Measurements from ENCODE around the gene NUP188. TPM values are rescaled to one million over a fixed set of nuclear protein-coding genes. Genes with fewer than 3 reads are reported as not detected.

Gene NUP188
- total RNA-seq, 1 donor: 30.0 TPM

DNA sequence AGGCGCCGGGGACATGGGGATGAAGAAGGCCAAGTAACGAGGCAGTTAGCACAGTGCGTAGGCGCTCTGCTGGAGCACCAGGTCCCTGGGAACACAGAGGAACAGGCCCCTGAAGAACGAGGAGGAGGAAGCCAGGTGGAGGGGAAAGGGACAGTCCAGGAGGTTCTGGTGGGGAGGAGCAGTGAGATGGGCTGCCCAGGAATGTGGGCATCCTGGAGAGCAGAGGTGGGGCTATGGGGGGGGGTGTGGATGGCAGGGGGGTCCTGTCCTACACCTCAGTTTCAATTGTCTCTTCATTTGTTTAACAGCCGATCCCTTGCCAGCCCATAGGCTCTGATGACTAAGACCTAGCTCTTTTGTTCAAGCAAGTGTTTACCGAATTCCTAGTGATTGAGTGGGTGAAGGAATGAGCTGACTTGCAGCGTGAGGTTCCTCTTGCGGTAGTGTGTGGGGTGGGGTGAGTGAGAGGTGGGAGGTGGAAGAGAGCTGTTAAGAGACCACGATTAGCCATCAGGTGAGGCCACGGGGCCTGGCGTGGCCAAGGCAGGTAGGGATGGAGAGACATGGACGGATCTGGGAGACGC, 35.1 kb upstream of the NUP188 start:
- Histone ChIP-seq H3K79me2 (ENCODE audit: insufficient read depth, low read length) (peaks cover 80% of the 10 kb centered on the region), H2AFZ (ENCODE audit: low read length) (no peak overlapping the region), H3K4me2 (ENCODE audit: insufficient read depth, low read length) (peak overlapping the region; percentile 67), H3K27me3 (ENCODE audit: insufficient read depth, low read length) (no peaks in the 10 kb centered on the region), H3K36me3 (ENCODE audit: insufficient read depth, low read length) (peaks cover 51% of the 10 kb centered on the region), H3K4me1 (ENCODE audit: insufficient read depth, low read length) (peaks cover 38% of the 10 kb centered on the region), H4K20me1 (ENCODE audit: insufficient read depth, low read length) (peaks cover 3% of the 10 kb centered on the region), H3K4me3 (ENCODE audit: insufficient read depth, low read length) (peak overlapping the region; percentile 38), H3K27ac (ENCODE audit: low read depth, low read length) (peak overlapping the region; percentile 62), H3K9me3 (ENCODE audit: low read depth, low read length) (no peaks in the 10 kb centered on the region)
- peak; percentile 99 for DNase-seq (ENCODE audit: insufficient read length, low spot score, missing footprints)
- TF ChIP-seq CTCF (IDR thresholded peaks at IDR 0.05; ENCODE audit: extremely low read depth, low read depth, low read length): no peak

DNA sequence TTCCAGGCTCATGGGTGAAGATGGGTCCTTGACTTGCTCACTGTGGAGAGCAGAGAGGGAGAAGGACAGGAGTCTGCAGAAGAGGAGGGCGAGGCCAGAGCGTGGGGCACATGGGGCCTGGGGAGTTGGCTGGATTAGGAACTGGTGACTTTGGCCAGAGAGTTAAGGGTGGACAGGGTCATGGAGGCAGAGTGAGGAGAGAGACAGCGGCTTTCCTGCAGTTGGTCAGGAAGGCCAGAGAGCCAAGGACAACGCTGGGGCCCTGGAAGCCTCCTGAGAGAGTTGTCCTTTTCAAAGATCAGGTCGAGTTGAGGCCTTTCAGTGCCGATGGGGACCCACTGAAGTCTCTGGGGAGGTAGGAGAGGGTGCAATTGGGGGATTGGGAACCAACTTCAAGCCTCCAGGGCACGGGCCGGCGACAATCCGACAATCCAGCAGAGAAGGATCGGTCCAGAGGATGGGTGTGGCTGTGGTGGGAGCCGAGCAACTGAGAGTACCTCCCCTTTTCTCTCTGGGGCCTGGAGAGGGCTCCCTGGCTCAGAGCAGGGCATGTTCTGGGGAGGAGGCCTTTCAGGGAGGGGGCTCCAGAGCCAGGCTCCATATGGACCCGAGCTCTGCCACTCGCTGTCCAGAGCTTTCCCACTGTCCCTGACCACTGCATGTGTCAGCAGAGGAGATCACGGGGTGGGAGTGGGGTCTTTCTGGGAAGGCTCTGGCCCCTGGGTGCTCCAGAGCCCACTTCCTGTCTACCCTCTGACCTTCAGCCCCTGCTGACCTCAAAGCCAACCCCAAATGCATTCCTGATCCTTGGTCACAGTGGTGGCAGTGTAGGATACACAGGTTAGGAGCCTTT, 34.2 kb upstream of the NUP188 start:
- Histone ChIP-seq H4K20me1 (ENCODE audit: insufficient read depth, low read length) (peaks cover 3% of the 10 kb centered on the region), H3K4me1 (ENCODE audit: insufficient read depth, low read length) (peaks cover 38% of the 10 kb centered on the region), H3K27ac (ENCODE audit: low read depth, low read length) (peak overlapping the region; percentile 62), H3K9me3 (ENCODE audit: low read depth, low read length) (no peaks in the 10 kb centered on the region), H3K4me3 (ENCODE audit: insufficient read depth, low read length) (peak overlapping the region; percentile 38), H3K36me3 (ENCODE audit: insufficient read depth, low read length) (peaks cover 51% of the 10 kb centered on the region), H3K27me3 (ENCODE audit: insufficient read depth, low read length) (no peaks in the 10 kb centered on the region), H3K4me2 (ENCODE audit: insufficient read depth, low read length) (peak overlapping the region; percentile 67), H3K79me2 (ENCODE audit: insufficient read depth, low read length) (peaks cover 72% of the 10 kb centered on the region), H2AFZ (ENCODE audit: low read length) (no peak overlapping the region)
- DNase-seq (ENCODE audit: insufficient read length, low spot score, missing footprints): peak; percentile 80
- no peak for TF ChIP-seq CTCF (IDR thresholded peaks at IDR 0.05; ENCODE audit: extremely low read depth, low read depth, low read length)

- Histone ChIP-seq H3K79me2 (ENCODE audit: insufficient read depth, low read length) (peaks cover 65% of the 10 kb centered on the region), H2AFZ (ENCODE audit: low read length) (no peak overlapping the region), H3K27me3 (ENCODE audit: insufficient read depth, low read length) (no peaks in the 10 kb centered on the region), H3K9me3 (ENCODE audit: low read depth, low read length) (no peaks in the 10 kb centered on the region), H3K4me1 (ENCODE audit: insufficient read depth, low read length) (peaks cover 38% of the 10 kb centered on the region), H3K4me3 (ENCODE audit: insufficient read depth, low read length) (no peak overlapping the region), H3K4me2 (ENCODE audit: insufficient read depth, low read length) (no peak overlapping the region), H3K36me3 (ENCODE audit: insufficient read depth, low read length) (peaks cover 43% of the 10 kb centered on the region), H4K20me1 (ENCODE audit: insufficient read depth, low read length) (no peaks in the 10 kb centered on the region), H3K27ac (ENCODE audit: low read depth, low read length) (no peak overlapping the region)
- DNase-seq (ENCODE audit: insufficient read length, low spot score, missing footprints): peak; percentile 74
- TF ChIP-seq CTCF (IDR thresholded peaks at IDR 0.05; ENCODE audit: extremely low read depth, low read depth, low read length): no peak
Measured at GRCh38 chr9:128913995-128914772, 33.3 kb upstream of the NUP188 start.

All from osteoblast (primary cell).